Liver (tissue), 9 donors: ENCODE data around the gene ZBTB7A. TPM values are rescaled to one million over a fixed set of nuclear protein-coding genes. Genes with fewer than 3 reads are reported as not detected.

ENCODE experiments used
- DNase-seq: peaks from one replicate; pipeline ENCODE4 v3.0.0-alpha.2; 2017; ENCODE audit warnings: low spot score
- H3K27ac ChIP-seq, 2 donors: one replicate each; pipeline ENCODE4 v1.7.0; 2013; ENCODE audit warnings: inconsistent platforms in 2 of 2, low read length in 2 of 2, control low read depth in 1 of 2, low read depth in 1 of 2, mild to moderate bottlenecking in 1 of 2
- H3K27me3 ChIP-seq, 4 donors: one replicate each; pipeline versions ENCODE4 v1.6.1 to v1.7.0; 2013; ENCODE audit warnings: low read length in 3 of 4, inconsistent platforms in 1 of 4, mild to moderate bottlenecking in 1 of 4, moderate library complexity in 1 of 4; ENCODE audit not compliant: control insufficient read depth in 4 of 4, insufficient read depth in 4 of 4
- H3K36me3 ChIP-seq, 4 donors: one replicate each; pipeline versions ENCODE4 v1.6.1 to v1.7.0; 2013; ENCODE audit warnings: low read length in 3 of 4, mild to moderate bottlenecking in 3 of 4, low read depth in 1 of 4, moderate library complexity in 1 of 4; ENCODE audit not compliant: control insufficient read depth in 4 of 4, insufficient read depth in 3 of 4
- H3K4me1 ChIP-seq, 4 donors: one replicate each; pipeline versions ENCODE4 v1.6.1 to v1.7.0; 2013; ENCODE audit warnings: low read length in 3 of 4, mild to moderate bottlenecking in 3 of 4, moderate library complexity in 1 of 4; ENCODE audit not compliant: control insufficient read depth in 4 of 4, insufficient read depth in 4 of 4
- H3K4me3 ChIP-seq, 3 donors: one replicate each; pipeline versions ENCODE4 v1.6.1 to v1.7.0; 2013; ENCODE audit warnings: low read length in 3 of 3, control low read depth in 1 of 3, low read depth in 1 of 3, mild to moderate bottlenecking in 1 of 3
- H3K9ac ChIP-seq, 2 donors: one replicate each; pipeline ENCODE4 v1.7.0; 2013; ENCODE audit warnings: low read length in 2 of 2, mild to moderate bottlenecking in 2 of 2, moderate library complexity in 2 of 2, control low read depth in 1 of 2, low read depth in 1 of 2
- H3K9me3 ChIP-seq, 4 donors: one replicate each; pipeline versions ENCODE4 v1.6.1 to v1.7.0; 2013; ENCODE audit warnings: low read length in 3 of 4; ENCODE audit not compliant: control insufficient read depth in 4 of 4
- ATF3 ChIP-seq: IDR thresholded peaks from 2 replicates; pipeline ENCODE4 v1.6.1; 2016; ENCODE audit warnings: antibody characterized with exemption
- EGR1 ChIP-seq, 2 donors: IDR thresholded peaks; 2 replicates each; pipeline ENCODE4 v1.6.1; 2016 to 2018; ENCODE audit warnings: antibody characterized with exemption in 2 of 2, low read depth in 2 of 2
- FOXA1 ChIP-seq: IDR thresholded peaks from 2 replicates; pipeline ENCODE4 v1.6.1; 2016; ENCODE audit warnings: antibody characterized with exemption
- FOXA2 ChIP-seq: IDR thresholded peaks from 2 replicates; pipeline ENCODE4 v1.6.1; 2016; ENCODE audit warnings: antibody characterized with exemption
- HNF4A ChIP-seq, 2 donors: conservative IDR thresholded peaks; 2 replicates each; pipeline ENCODE4 v1.6.1; 2016; ENCODE audit warnings: antibody characterized with exemption in 2 of 2, mild to moderate bottlenecking in 2 of 2
- HNF4G ChIP-seq: IDR thresholded peaks from 2 replicates; pipeline ENCODE4 v1.6.1; 2016; ENCODE audit warnings: antibody characterized with exemption
- JUND ChIP-seq, 2 donors: IDR thresholded peaks; 2 replicates each; pipeline ENCODE4 v1.6.1; 2016; ENCODE audit warnings: antibody characterized with exemption in 2 of 2
- MAX ChIP-seq: IDR thresholded peaks from 2 replicates; pipeline ENCODE4 v1.6.1; 2016; ENCODE audit warnings: antibody characterized with exemption
- NR2F2 ChIP-seq: IDR thresholded peaks from 2 replicates; pipeline ENCODE4 v1.6.1; 2016; ENCODE audit warnings: antibody characterized with exemption
- RAD21 ChIP-seq, 2 donors: IDR thresholded peaks; 2 replicates each; pipeline ENCODE4 v1.6.1; 2016; ENCODE audit warnings: antibody characterized with exemption in 2 of 2, mild to moderate bottlenecking in 2 of 2
- REST ChIP-seq: IDR thresholded peaks from 2 replicates; pipeline ENCODE4 v1.6.1; 2016; ENCODE audit warnings: antibody characterized with exemption, mild to moderate bottlenecking
- RXRA ChIP-seq, 2 donors: IDR thresholded peaks; 2 replicates each; pipeline ENCODE4 v1.6.1; 2017 to 2018; ENCODE audit warnings: antibody characterized with exemption in 2 of 2, mild to moderate bottlenecking in 1 of 2
- SP1 ChIP-seq: IDR thresholded peaks from 2 replicates; pipeline ENCODE4 v1.6.1; 2018; ENCODE audit warnings: antibody characterized with exemption, mild to moderate bottlenecking
- TAF1 ChIP-seq: conservative IDR thresholded peaks from 2 replicates; pipeline ENCODE4 v1.6.1; 2016; ENCODE audit warnings: antibody characterized with exemption, mild to moderate bottlenecking
- YY1 ChIP-seq: IDR thresholded peaks from 2 replicates; pipeline ENCODE4 v1.6.1; 2016; ENCODE audit warnings: antibody characterized with exemption, mild to moderate bottlenecking
- ZBTB33 ChIP-seq: IDR thresholded peaks from 2 replicates; pipeline ENCODE4 v1.6.1; 2016; ENCODE audit warnings: antibody characterized with exemption
- WGBS: extraction: QIAGEN DNeasy Blood & Tissue Kit; methylation state at CpG from one replicate; pipeline ENCODE4 v1.1.7; 2013; 5-methylcytosine and 5-hydroxymethylcytosine counted together
- polyA plus RNA-seq, 2 donors: library from polyadenylated mRNA; stranded (reverse) in 1 of 2; unstranded in 1 of 2; fragments of 200-250 nt in 1 of 2; fragments of >200 nt in 1 of 2; fragmentation: Nextera tagmentation in 1 of 2; extraction: Ambion mirVana in 1 of 2; gene quantifications; one replicate each; pipeline versions ENCODE4 v1.2.1 to v1.2.3, GENCODE V29; 2013 to 2015
- total RNA-seq, 2 donors: library from RNA; depleted of rRNA; stranded (reverse); fragments of >200 nt; gene quantifications; one replicate each; pipeline ENCODE4 v1.2.3, GENCODE V29; 2014
- donor health status: healthy.
- donor health status: healthy.
- donor health status: healthy.
- donor health status: healthy.
- donor health status: healthy.

Gene ZBTB7A
- total and polyA plus RNA-seq, 4 donors: 2.9 to 28.9 (median 17.6) TPM

- TF ChIP-seq JUND (IDR thresholded peaks at IDR 0.05) (no peak), ZBTB33 (no peak), RXRA (IDR thresholded peaks at IDR 0.05) (no peak), ATF3 (no peak), NR2F2 (no peak), RAD21 (IDR thresholded peaks at IDR 0.05) (no peak)
Measured at GRCh38 chr19:4034048-4035017, 32.4 kb downstream of the ZBTB7A start (continued).

- Histone ChIP-seq H3K36me3 (peaks cover 7 to 52% (median 25%) of the 10 kb centered on the region in 4 donors), H3K4me1 (peaks cover 0 to 4% (median 0%) of the 10 kb centered on the region in 4 donors), H3K27ac (no peak overlapping the region), H3K9ac (no peak overlapping the region), H3K27me3 (no peaks in the 10 kb centered on the region), H3K9me3 (no peaks in the 10 kb centered on the region), H3K4me3 (no peak overlapping the region)
- DNase-seq: no peak
- TF ChIP-seq HNF4A (conservative IDR thresholded peaks at IDR 0.05): no peak
- TF ChIP-seq MAX: no peak
- TF ChIP-seq ATF3: no peak
- TF ChIP-seq ZBTB33: no peak
- no peak for TF ChIP-seq FOXA1
- TF ChIP-seq NR2F2: no peak
- TF ChIP-seq SP1: no peak
- no peak for TF ChIP-seq TAF1
- no peak for TF ChIP-seq RAD21 (IDR thresholded peaks at IDR 0.05)
- TF ChIP-seq YY1: no peak
- TF ChIP-seq EGR1 (IDR thresholded peaks at IDR 0.05; ENCODE audit: low read depth in 2 of 2): no peak
- TF ChIP-seq HNF4G: no peak
- no peak for TF ChIP-seq FOXA2
- TF ChIP-seq REST: no peak
- no peak for TF ChIP-seq JUND (IDR thresholded peaks at IDR 0.05)
- no peak for TF ChIP-seq RXRA (IDR thresholded peaks at IDR 0.05)
- WGBS: 89% methylated on average over 63 of the region's 63 CpGs
Measured at GRCh38 chr19:4033028-4033956, 33.4 kb downstream of the ZBTB7A start.
